SU-DHL-6 (cell line): ENCODE measurements around the gene HLA-DQA2.

Source experiments
- CTCF ChIP-seq: fragments of 200-600 bp; sonication (generic); IDR thresholded peaks from one replicate; pipeline ENCODE4 v1.5.1; 2017; ENCODE audit warnings: antibody characterized with exemption, mild to moderate bottlenecking, low read length, moderate library complexity; ENCODE audit not compliant: insufficient read depth, poor library complexity, severe bottlenecking
- EZH2phosphoT487 ChIP-seq: fragments of 200-600 bp; sonication (generic), shearing (Covaris generic); conservative IDR thresholded peaks from 2 replicates; pipeline ENCODE4 v1.6.1; 2018; ENCODE audit warnings: mild to moderate bottlenecking, antibody characterized with exemption, low read length, moderate library complexity, mixed read lengths

- no peak for TF ChIP-seq CTCF
- TF ChIP-seq EZH2phosphoT487, result no peak
Observed at GRCh38 chr6:32718879-32719278, 22.3 kb upstream of the HLA-DQA2 start.
